Activated CD8-positive, alpha-beta T cell treated with anti-CD3 and anti-CD28 coated beads for 36 hours (primary cell): Measurements from ENCODE around the gene SSU72. TPM values are rescaled to one million over a fixed set of nuclear protein-coding genes. Genes with fewer than 3 reads are reported as not detected.

Experiments used
- ATAC-seq: fragments of 200-7000 bp; cut with Tn5 transposase; one replicate; pipeline ENCODE4 v1.10.0; 2021; ENCODE audit warnings: mild to moderate bottlenecking, moderate library complexity
- CTCF ChIA-PET: fragments of 350-600 bp; sonication (Branson Sonifier 250); formaldehyde crosslinking; loops from one replicate; lab custom pipeline; 2021; ENCODE audit warnings: antibody characterized with exemption; lab: Charles Lee
- POLR2A ChIA-PET: fragments of 350-600 bp; sonication (Branson Sonifier 250); formaldehyde crosslinking; loops from one replicate; lab custom pipeline; 2021; ENCODE audit warnings: antibody characterized with exemption; lab: Charles Lee
- DNase-seq: peaks from one replicate; pipeline ENCODE4 v3.0.0-alpha.2; 2020
- H3K27ac Mint-ChIP-seq: one replicate; pipeline ENCODE4 v1.8.0; 2021; ENCODE audit warnings: mild to moderate bottlenecking, mixed read lengths
- H3K27me3 Mint-ChIP-seq: one replicate; pipeline ENCODE4 v1.8.0; 2021; ENCODE audit warnings: mixed read lengths
- H3K36me3 Mint-ChIP-seq: one replicate; pipeline ENCODE4 v1.8.0; 2021; ENCODE audit warnings: low read depth, mixed read lengths
- H3K4me1 Mint-ChIP-seq: one replicate; pipeline ENCODE4 v1.8.0; 2021; ENCODE audit warnings: low read depth, mixed read lengths
- H3K4me3 Mint-ChIP-seq: one replicate; pipeline ENCODE4 v1.8.0; 2021; ENCODE audit warnings: mild to moderate bottlenecking, moderate library complexity, mixed read lengths
- H3K9me3 Mint-ChIP-seq: one replicate; pipeline ENCODE4 v1.8.0; 2021; ENCODE audit warnings: mixed read lengths
- intact Hi-C: fragments of 100-400 bp; cut with micrococcal nuclease; formaldehyde crosslinking; loops from one replicate; pipeline ENCODE4 v1.10.0; 2022
- total RNA-seq, 2 experiments: library from RNA; stranded (reverse); gene quantifications; one replicate each; pipeline ENCODE4 v1.2.3, GENCODE V29; 2021
- TF ChIP-seq, protein P1 (sequence below): fragments of 200-600 bp; IDR thresholded peaks from one replicate; pipeline ENCODE4 v1.8.0; 2022; ENCODE audit warnings: antibody characterized with exemption, mild to moderate bottlenecking

SSU72 gene
- total RNA-seq, 2 experiments from 2014 or later = 111 to 113 TPM

DNA sequence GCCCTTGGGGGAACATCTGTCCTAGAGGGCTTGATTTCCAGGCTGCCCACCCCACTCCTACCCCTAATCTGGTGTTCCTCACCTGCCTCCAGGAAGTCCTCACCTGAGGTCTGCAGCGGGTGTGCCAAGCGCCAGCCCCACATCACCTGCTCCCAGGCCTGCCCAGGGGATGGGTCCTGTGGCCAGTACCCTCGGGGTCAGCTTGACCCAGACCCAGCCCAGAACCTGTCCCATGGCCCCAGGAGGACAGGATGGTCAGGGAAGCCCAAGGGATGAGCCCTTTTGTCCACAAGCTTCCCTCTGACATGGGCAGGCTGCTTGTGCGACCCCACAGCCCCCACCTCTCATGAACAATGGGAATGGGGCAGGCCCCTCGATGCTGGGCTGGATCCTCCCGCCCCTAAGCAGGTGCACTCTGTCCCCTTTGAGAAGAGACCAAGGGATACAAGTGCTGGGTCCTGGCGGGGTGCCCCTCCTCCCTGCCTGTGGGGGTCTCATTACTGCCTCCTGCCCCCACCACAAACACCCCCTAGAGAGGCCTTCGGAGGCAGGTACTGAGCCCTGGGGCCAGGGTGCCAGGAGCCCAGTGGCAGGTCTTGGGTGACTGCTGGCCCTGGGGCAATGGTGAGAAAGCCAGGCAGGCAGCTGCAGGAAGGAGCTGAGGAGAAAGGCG is 43.9 kb upstream of the SSU72 start:
- intact Hi-C loops = no loop called here
- POLR2A ChIA-PET = interaction anchor here (8.4 kb wide), 1 partner anchor 11 kb away, joined by 46 read pairs; the partner anchor contains the start of gene MMP23B
- no peak overlapping the region for H3K27ac Mint-ChIP-seq
- H3K27me3 Mint-ChIP-seq = no peaks in the 10 kb centered on the region
- H3K4me1 Mint-ChIP-seq = peaks cover 12% of the 10 kb centered on the region
- CTCF ChIA-PET = interaction anchor here (1.2 kb wide), 1 partner anchor 47 kb away, joined by 3 read pairs; no protein-coding TSS in a partner anchor
- no peaks in the 10 kb centered on the region for H3K9me3 Mint-ChIP-seq
- TF ChIP-seq, protein P1, sequence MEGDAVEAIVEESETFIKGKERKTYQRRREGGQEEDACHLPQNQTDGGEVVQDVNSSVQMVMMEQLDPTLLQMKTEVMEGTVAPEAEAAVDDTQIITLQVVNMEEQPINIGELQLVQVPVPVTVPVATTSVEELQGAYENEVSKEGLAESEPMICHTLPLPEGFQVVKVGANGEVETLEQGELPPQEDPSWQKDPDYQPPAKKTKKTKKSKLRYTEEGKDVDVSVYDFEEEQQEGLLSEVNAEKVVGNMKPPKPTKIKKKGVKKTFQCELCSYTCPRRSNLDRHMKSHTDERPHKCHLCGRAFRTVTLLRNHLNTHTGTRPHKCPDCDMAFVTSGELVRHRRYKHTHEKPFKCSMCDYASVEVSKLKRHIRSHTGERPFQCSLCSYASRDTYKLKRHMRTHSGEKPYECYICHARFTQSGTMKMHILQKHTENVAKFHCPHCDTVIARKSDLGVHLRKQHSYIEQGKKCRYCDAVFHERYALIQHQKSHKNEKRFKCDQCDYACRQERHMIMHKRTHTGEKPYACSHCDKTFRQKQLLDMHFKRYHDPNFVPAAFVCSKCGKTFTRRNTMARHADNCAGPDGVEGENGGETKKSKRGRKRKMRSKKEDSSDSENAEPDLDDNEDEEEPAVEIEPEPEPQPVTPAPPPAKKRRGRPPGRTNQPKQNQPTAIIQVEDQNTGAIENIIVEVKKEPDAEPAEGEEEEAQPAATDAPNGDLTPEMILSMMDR = no peak
- H3K36me3 Mint-ChIP-seq = peaks cover 14% of the 10 kb centered on the region
- no peak overlapping the region for H3K4me3 Mint-ChIP-seq
- DNase-seq (peak; percentile 1), ATAC-seq (no peak)

GRCh38 chr1:1617925-1618324 is 43.3 kb upstream of the SSU72 start:
- peaks cover 13% of the 10 kb centered on the region for H3K4me1 Mint-ChIP-seq
- peak overlapping the region; percentile 79 for H3K4me3 Mint-ChIP-seq
- peak; percentile 2 for DNase-seq
- no peak overlapping the region for H3K27ac Mint-ChIP-seq
- TF ChIP-seq, protein P1 = no peak
- no peaks in the 10 kb centered on the region for H3K9me3 Mint-ChIP-seq
- intact Hi-C loops = no loop called here
- CTCF ChIA-PET = no interaction called here
- H3K27me3 Mint-ChIP-seq = no peaks in the 10 kb centered on the region
- POLR2A ChIA-PET = interaction anchor here (1.6 to 8.4 kb wide), 2 partner anchors 12 to 42 kb away, joined by 3 to 46 read pairs; partner anchors contain the start of gene MMP23B
- peaks cover 15% of the 10 kb centered on the region for H3K36me3 Mint-ChIP-seq
- ATAC-seq = no peak

DNA sequence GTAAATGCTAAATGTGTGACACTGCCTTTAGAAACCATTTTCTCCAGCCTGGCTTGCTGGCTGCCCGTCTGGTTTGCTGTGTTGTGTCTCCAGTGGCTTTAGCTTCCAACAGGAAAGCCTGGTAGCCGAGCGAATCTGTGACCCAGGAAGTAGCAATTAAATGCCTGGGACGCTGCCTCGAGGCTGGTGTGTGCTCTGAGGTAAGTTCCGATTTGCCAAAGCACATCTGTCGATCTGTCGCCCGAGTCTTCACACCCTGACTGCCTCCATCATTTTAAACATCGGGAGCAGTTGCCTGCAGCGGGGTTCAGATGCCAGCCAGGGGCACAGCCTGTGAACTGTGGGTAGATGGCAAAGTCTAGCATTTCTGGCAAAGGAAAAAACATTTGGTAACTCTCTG is 42.9 kb upstream of the SSU72 start:
- no peak for ATAC-seq
- Mint-ChIP-seq H3K27me3 (no peaks in the 10 kb centered on the region), H3K4me3 (peak overlapping the region; percentile 79), H3K27ac (no peak overlapping the region), H3K9me3 (no peaks in the 10 kb centered on the region), H3K4me1 (peaks cover 13% of the 10 kb centered on the region), H3K36me3 (peaks cover 15% of the 10 kb centered on the region)
- peak; percentile 1 for DNase-seq
- TF ChIP-seq, protein P1 = no peak
- ChIA-PET POLR2A (interaction anchor here (1.6 to 8.4 kb wide), 2 partner anchors 12 to 41 kb away, joined by 3 to 46 read pairs; partner anchors contain the start of gene MMP23B), CTCF (no interaction called here)
- intact Hi-C loops = no loop called here

GRCh38 chr1:1616838-1617237 is 42.2 kb upstream of the SSU72 start:
- Mint-ChIP-seq H3K27ac (peak overlapping the region; percentile 75), H3K4me3 (peak overlapping the region; percentile 79), H3K27me3 (no peaks in the 10 kb centered on the region), H3K9me3 (no peaks in the 10 kb centered on the region), H3K36me3 (peaks cover 18% of the 10 kb centered on the region), H3K4me1 (peaks cover 17% of the 10 kb centered on the region)
- POLR2A ChIA-PET = interaction anchor here (1.6 to 8.4 kb wide), 2 partner anchors 13 to 41 kb away, joined by 3 to 46 read pairs; partner anchors contain the start of gene MMP23B
- DNase-seq (no peak), ATAC-seq (no peak)
- intact Hi-C loops = no loop called here
- CTCF ChIA-PET = no interaction called here
- TF ChIP-seq, protein P1 = no peak
